AG04450 (cell line): ENCODE results near the gene TFAP2A. TPM values are rescaled to one million over a fixed set of nuclear protein-coding genes. Genes with fewer than 3 reads are reported as not detected.

Source experiments
- CTCF ChIA-PET: fragments of 300-600, 350-600 bp; formaldehyde crosslinking; extraction: SDS; loops from one replicate; lab custom pipeline; 2022; ENCODE audit warnings: antibody characterized with exemption, inconsistent platforms; lab: Charles Lee
- POLR2A ChIA-PET: fragments of 350-600 bp; formaldehyde crosslinking; extraction: SDS; loops from one replicate; lab custom pipeline; 2021; ENCODE audit warnings: antibody characterized with exemption, inconsistent platforms; lab: Yijun Ruan, JAX
- DNase-seq: peaks from one replicate; pipeline ENCODE4 v3.0.0-alpha.2; 2011; ENCODE audit warnings: low read depth, low spot score
- H3K27ac ChIP-seq: one replicate; pipeline ENCODE4 v1.5.1; 2012; ENCODE audit warnings: low read depth, low read length, control low read depth
- H3K27me3 ChIP-seq: one replicate; pipeline ENCODE4 v1.6.0; 2012; ENCODE audit warnings: low read length; ENCODE audit not compliant: control insufficient read depth, insufficient read depth
- H3K4me3 ChIP-seq: 2 replicates; pipeline ENCODE4 v1.5.1; 2011; ENCODE audit warnings: mild to moderate bottlenecking, low read depth, low read length, control low read depth
- H3K9me3 ChIP-seq: 2 replicates; pipeline ENCODE4 v1.5.1; 2012; ENCODE audit warnings: low read length; ENCODE audit not compliant: control insufficient read depth, insufficient read depth
- CTCF ChIP-seq: IDR thresholded peaks from 2 replicates; pipeline ENCODE4 v1.5.1; 2011; ENCODE audit warnings: low read depth, low read length, control low read depth, inconsistent platforms
- polyA plus RNA-seq: library from polyadenylated mRNA; depleted of rRNA; stranded (reverse); fragments of >200 nt; gene quantifications from 2 replicates; pipeline ENCODE4 v1.2.3, GENCODE V29; 2011

TFAP2A gene
- polyA plus RNA-seq, 1 experiment: 2.3 TPM

- CTCF ChIA-PET: interaction anchor here (0.7 kb wide), 1 partner anchor 73 kb away, joined by 3 read pairs; no protein-coding TSS in a partner anchor
- Histone ChIP-seq H3K27me3 (peaks cover 88% of the 10 kb centered on the region), H3K27ac (no peak overlapping the region), H3K4me3 (no peak overlapping the region), H3K9me3 (peaks cover 10% of the 10 kb centered on the region; the same call in 1 of the 2 replicates)
- no peak for TF ChIP-seq CTCF
- DNase-seq: no peak
- POLR2A ChIA-PET: no interaction called here
Measured at GRCh38 chr6:10384610-10385523, 30.0 kb downstream of the TFAP2A start.

- DNase-seq: no peak
- H3K4me3 ChIP-seq: no peak overlapping the region
- H3K27me3 ChIP-seq: peaks cover 81% of the 10 kb centered on the region
- ChIA-PET CTCF (no interaction called here), POLR2A (no interaction called here)
- H3K27ac ChIP-seq: no peak overlapping the region
- peaks cover 10% of the 10 kb centered on the region; the same call in 1 of the 2 replicates for H3K9me3 ChIP-seq
- TF ChIP-seq CTCF: no peak
Measured at GRCh38 chr6:10384091-10384609, 30.7 kb downstream of the TFAP2A start.

GRCh38 chr6:10383331-10384090 lies 31.4 kb downstream of the TFAP2A start:
- Histone ChIP-seq H3K9me3 (peaks cover 10% of the 10 kb centered on the region; the same call in 1 of the 2 replicates), H3K27ac (no peak overlapping the region), H3K27me3 (peaks cover 75% of the 10 kb centered on the region), H3K4me3 (no peak overlapping the region)
- ChIA-PET POLR2A (no interaction called here), CTCF (no interaction called here)
- TF ChIP-seq CTCF: no peak
- no peak for DNase-seq

GRCh38 chr6:10382728-10383330 lies 32.0 kb downstream of the TFAP2A start:
- H3K27ac ChIP-seq: no peak overlapping the region

More at GRCh38 chr6:10382728-10383330, 32.0 kb downstream of the TFAP2A start:
- Histone ChIP-seq H3K27me3 (peaks cover 69% of the 10 kb centered on the region), H3K4me3 (no peak overlapping the region), H3K9me3 (peaks cover 10% of the 10 kb centered on the region; the same call in 1 of the 2 replicates)
- no peak for TF ChIP-seq CTCF
- ChIA-PET CTCF (no interaction called here), POLR2A (no interaction called here)
- no peak for DNase-seq
